Measurements from ENCODE around the gene FOXJ1. TPM values are rescaled to one million over a fixed set of nuclear protein-coding genes. Genes with fewer than 3 reads are reported as not detected.

FOXJ1 gene
- total and polyA plus RNA-seq, 2 of the 13 experiments (the other 11 are each of a cell fraction or from before 2014, with no cell fraction given) = 0.98 to 1.6 TPM

- H3K4me1 ChIP-seq (ENCODE audit: insufficient read depth, low read length) = peaks cover 34% of the 10 kb centered on the region
- no peaks in the 10 kb centered on the region for H3K79me2 ChIP-seq (ENCODE audit: insufficient read depth, low read length)
- H3K27me3 ChIP-seq (ENCODE audit: control insufficient read depth in 1 of 2, insufficient read depth in 2 of 2, low read length in 2 of 2) = no peaks in the 10 kb centered on the region; a peak in 1 of 5 replicates
- WGBS (ENCODE audit: low lambda C conversion rate) = 3% methylated on average over 9 of the region's 9 CpGs
- in situ Hi-C loops (cut with HindIII; ENCODE audit: extremely low pct_ligation_motif_present, low pct_unique_long_range_greater_than_20kb) = no loop called here
- no peaks in the 10 kb centered on the region for H3K36me3 ChIP-seq (replicated peaks in 1 of 2; ENCODE audit: control insufficient read depth in 1 of 2, insufficient read depth in 2 of 2, low read length in 2 of 2)
- H3K4me3 ChIP-seq (replicated peaks in 1 of 3; ENCODE audit: insufficient read depth in 1 of 3, low read depth in 2 of 3, low read length in 3 of 3) = peak overlapping the region in 2 of 3 experiments; percentile 11 to 13; a peak in 1 of 6 replicates
- H3K4me2 ChIP-seq (ENCODE audit: low read depth, low read length) = peak overlapping the region; percentile 46
- H3K9ac ChIP-seq (ENCODE audit: insufficient read depth, low read depth, low read length) = 0 out of 2 replicates have a peak overlapping the region, but pooled peaks have one; percentile 9
- FAIRE-seq (peak; percentile 81), ATAC-seq (peak; percentile 74), DNase-seq (ENCODE audit: low spot score) (peak; percentile 71)
- CTCF ChIA-PET (ENCODE audit: low intra/inter-chr PET ratio, low total read pairs) = interaction anchor here (1.0 to 1.8 kb wide), 2 partner anchors 8 to 53 kb away, joined by 3 to 4 read pairs; no protein-coding TSS in a partner anchor
- POLR2A ChIA-PET = interaction anchor here (0.8 to 1.2 kb wide), 4 partner anchors 8 to 91 kb away, joined by 3 to 5 read pairs (median 3); partner anchors contain the start of gene UBALD2
- no peaks in the 10 kb centered on the region for H3K9me3 ChIP-seq (ENCODE audit: low read length)
- no peak overlapping the region for H3K27ac ChIP-seq (ENCODE audit: extremely low read length, insufficient read depth, low read length)
- no peak overlapping the region for H2AFZ ChIP-seq (ENCODE audit: low read length)
- BruUV-seq (replicated peaks) = no TSS peak
- intact Hi-C loops (cut with micrococcal nuclease; ENCODE audit: unreplicated experiment) = no loop called here
- H4K20me1 ChIP-seq (ENCODE audit: insufficient read depth, low read length) = no peaks in the 10 kb centered on the region
- TF ChIP-seq TCF7 (IDR thresholded peaks at IDR 0.05; ENCODE audit: low read depth) = 0 out of 2 replicates have a peak, but pooled peaks have one; percentile 22
- TF ChIP-seq CREM (IDR thresholded peaks at IDR 0.05) = peak; percentile 32; the same call in 1 of the 2 replicates
- TF ChIP-seq CREM (CRISPR knock-in tag; IDR thresholded peaks at IDR 0.05) = no peak
- TF ChIP-seq, protein P1, sequence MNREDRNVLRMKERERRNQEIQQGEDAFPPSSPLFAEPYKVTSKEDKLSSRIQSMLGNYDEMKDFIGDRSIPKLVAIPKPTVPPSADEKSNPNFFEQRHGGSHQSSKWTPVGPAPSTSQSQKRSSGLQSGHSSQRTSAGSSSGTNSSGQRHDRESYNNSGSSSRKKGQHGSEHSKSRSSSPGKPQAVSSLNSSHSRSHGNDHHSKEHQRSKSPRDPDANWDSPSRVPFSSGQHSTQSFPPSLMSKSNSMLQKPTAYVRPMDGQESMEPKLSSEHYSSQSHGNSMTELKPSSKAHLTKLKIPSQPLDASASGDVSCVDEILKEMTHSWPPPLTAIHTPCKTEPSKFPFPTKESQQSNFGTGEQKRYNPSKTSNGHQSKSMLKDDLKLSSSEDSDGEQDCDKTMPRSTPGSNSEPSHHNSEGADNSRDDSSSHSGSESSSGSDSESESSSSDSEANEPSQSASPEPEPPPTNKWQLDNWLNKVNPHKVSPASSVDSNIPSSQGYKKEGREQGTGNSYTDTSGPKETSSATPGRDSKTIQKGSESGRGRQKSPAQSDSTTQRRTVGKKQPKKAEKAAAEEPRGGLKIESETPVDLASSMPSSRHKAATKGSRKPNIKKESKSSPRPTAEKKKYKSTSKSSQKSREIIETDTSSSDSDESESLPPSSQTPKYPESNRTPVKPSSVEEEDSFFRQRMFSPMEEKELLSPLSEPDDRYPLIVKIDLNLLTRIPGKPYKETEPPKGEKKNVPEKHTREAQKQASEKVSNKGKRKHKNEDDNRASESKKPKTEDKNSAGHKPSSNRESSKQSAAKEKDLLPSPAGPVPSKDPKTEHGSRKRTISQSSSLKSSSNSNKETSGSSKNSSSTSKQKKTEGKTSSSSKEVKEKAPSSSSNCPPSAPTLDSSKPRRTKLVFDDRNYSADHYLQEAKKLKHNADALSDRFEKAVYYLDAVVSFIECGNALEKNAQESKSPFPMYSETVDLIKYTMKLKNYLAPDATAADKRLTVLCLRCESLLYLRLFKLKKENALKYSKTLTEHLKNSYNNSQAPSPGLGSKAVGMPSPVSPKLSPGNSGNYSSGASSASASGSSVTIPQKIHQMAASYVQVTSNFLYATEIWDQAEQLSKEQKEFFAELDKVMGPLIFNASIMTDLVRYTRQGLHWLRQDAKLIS (CRISPR knock-in tag; IDR thresholded peaks at IDR 0.05) = no peak
- TF ChIP-seq HIVEP1 (CRISPR knock-in tag; IDR thresholded peaks at IDR 0.05) = no peak
- TF ChIP-seq, protein P2, sequence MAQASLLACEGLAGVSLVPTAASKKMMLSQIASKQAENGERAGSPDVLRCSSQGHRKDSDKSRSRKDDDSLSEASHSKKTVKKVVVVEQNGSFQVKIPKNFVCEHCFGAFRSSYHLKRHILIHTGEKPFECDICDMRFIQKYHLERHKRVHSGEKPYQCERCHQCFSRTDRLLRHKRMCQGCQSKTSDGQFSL (CRISPR knock-in tag; IDR thresholded peaks at IDR 0.05) = no peak
- 0 out of 2 replicates have a peak, but pooled peaks have one; percentile 50 for TF ChIP-seq ATF7-NPFF (CRISPR knock-in tag; IDR thresholded peaks at IDR 0.05; ENCODE audit: low read depth)
- TF ChIP-seq, protein P3, sequence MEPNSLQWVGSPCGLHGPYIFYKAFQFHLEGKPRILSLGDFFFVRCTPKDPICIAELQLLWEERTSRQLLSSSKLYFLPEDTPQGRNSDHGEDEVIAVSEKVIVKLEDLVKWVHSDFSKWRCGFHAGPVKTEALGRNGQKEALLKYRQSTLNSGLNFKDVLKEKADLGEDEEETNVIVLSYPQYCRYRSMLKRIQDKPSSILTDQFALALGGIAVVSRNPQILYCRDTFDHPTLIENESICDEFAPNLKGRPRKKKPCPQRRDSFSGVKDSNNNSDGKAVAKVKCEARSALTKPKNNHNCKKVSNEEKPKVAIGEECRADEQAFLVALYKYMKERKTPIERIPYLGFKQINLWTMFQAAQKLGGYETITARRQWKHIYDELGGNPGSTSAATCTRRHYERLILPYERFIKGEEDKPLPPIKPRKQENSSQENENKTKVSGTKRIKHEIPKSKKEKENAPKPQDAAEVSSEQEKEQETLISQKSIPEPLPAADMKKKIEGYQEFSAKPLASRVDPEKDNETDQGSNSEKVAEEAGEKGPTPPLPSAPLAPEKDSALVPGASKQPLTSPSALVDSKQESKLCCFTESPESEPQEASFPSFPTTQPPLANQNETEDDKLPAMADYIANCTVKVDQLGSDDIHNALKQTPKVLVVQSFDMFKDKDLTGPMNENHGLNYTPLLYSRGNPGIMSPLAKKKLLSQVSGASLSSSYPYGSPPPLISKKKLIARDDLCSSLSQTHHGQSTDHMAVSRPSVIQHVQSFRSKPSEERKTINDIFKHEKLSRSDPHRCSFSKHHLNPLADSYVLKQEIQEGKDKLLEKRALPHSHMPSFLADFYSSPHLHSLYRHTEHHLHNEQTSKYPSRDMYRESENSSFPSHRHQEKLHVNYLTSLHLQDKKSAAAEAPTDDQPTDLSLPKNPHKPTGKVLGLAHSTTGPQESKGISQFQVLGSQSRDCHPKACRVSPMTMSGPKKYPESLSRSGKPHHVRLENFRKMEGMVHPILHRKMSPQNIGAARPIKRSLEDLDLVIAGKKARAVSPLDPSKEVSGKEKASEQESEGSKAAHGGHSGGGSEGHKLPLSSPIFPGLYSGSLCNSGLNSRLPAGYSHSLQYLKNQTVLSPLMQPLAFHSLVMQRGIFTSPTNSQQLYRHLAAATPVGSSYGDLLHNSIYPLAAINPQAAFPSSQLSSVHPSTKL (CRISPR knock-in tag; IDR thresholded peaks at IDR 0.05) = peak; percentile 78
- TF ChIP-seq FOXJ3 (CRISPR knock-in tag; IDR thresholded peaks at IDR 0.05; ENCODE audit: borderline replicate concordance) = peak; percentile 54; the same call in 1 of the 2 replicates
- no peak for TF ChIP-seq ZKSCAN5 (CRISPR knock-in tag; IDR thresholded peaks at IDR 0.05)
- TF ChIP-seq SP140L (CRISPR knock-in tag; IDR thresholded peaks at IDR 0.05; ENCODE audit: borderline replicate concordance) = no peak
- TF ChIP-seq ZNF441 (CRISPR knock-in tag; IDR thresholded peaks at IDR 0.05; ENCODE audit: borderline replicate concordance) = peak; percentile 1; the same call in 1 of the 2 replicates
- 0 out of 2 replicates have a peak, but pooled peaks have one; percentile 40 for TF ChIP-seq ZBTB7B (CRISPR knock-in tag; IDR thresholded peaks at IDR 0.05)
- TF ChIP-seq XRCC5 (optimal IDR thresholded peaks at IDR 0.05; ENCODE audit: low read length) = peak; percentile 17
- TF ChIP-seq GATAD2A (CRISPR knock-in tag; IDR thresholded peaks at IDR 0.05) = peak; percentile 75
- TF ChIP-seq TEAD3 (CRISPR knock-in tag; optimal IDR thresholded peaks at IDR 0.05; ENCODE audit: borderline replicate concordance) = peak; percentile 34
- no peak for TF ChIP-seq ZNF251 (CRISPR knock-in tag; IDR thresholded peaks at IDR 0.05)
These were observed 33.0 kb upstream of the FOXJ1 start for GRCh38 chr17:76174037-76174436.
